ENCODE results near the gene PPP6R2.

The PPP6R2 gene

GRCh38 chr22:50487290-50488005 is 144.3 kb downstream of the PPP6R2 start:
- DNase-seq (ENCODE audit: low read depth) = no peak

DNA sequence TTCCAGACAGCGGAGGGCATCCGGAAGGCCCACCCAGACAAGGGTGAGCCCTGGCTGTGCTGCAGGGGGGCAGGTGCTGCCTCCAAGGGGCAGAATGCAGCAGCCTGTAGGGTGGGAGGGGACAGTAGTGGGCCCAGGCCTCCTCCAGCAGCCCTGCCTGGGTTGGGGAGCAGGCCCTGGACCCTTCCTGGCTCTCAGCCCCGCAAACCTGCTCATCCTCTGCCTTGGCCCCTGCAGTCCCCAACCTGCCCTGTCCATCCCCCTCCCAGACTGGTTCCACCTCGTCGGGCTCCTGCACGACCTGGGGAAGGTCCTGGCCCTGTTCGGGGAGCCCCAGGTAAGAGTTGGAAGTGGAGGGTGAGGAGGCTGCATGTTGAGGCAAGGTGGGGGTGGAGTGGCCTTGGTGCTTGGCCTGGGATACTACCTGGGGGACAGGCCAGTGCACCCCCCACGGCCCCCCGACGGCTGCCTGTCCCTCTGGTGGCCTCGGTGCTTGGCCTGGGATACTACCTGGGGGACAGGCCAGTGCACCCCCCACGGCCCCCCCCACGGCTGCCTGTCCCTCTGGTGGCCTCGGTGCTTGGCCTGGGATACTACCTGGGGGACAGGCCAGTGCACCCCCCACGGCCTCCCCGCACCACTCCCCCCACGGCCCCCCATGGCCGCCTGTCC is 145.0 kb downstream of the PPP6R2 start:
- DNase-seq (ENCODE audit: low read depth) = no peak

DNA sequence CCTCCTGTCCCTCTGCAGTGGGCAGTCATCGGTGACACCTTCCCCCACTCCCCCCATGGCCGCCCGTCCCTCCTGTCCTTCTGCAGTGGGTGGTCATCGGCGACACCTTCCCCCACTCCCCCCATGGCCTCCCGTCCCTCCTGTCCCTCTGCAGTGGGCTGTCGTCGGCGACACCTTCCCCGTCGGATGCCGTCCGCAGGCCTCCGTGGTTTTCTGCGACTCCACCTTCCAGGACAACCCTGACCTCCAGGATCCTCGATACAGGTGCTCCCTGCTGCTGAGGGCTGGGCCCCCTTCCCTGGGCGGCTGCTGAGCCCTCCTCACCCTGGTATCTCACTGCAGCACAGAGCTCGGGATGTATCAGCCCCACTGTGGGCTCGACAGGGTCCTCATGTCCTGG is 145.8 kb downstream of the PPP6R2 start:
- DNase-seq (ENCODE audit: low read depth) = no peak

DNA sequence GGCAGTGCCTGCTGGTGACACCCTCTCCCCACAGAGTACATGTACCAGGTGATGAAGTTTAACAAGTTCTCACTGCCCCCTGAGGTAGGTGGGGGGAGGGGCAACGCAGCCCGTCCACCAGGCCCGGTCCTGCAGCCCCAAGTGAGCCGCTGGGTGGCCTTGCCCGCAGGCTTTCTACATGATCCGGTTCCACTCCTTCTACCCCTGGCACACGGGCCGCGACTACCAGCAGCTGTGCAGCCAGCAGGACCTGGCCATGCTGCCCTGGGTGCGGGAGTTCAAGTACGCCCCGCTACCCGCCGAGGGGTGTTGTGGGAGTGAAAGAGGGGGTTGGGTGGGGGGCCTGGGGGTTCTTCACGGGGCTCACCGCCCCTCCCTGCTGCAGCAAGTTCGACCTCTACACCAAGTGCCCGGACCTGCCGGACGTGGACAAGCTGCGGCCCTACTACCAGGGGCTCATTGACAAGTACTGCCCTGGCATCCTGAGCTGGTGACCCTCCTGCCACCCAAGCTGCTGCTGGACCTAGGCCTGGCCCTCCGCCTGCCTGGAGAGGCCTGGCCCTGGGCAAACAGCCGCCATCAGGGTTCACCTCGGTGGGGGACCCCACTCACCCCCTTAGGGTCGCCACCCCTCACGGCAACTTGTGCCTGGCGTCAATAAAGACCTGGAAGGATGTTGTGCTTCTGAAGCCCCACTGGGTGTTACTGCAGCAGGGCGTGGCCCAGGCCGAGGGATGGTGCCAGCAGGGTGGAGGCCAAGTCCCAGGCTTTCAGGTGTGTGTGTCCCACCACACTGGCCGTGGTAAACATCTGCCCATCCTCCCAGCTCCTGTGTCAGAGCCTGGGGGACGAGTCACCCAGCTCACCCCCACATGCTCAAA is 146.5 kb downstream of the PPP6R2 start:
- no peak for DNase-seq (ENCODE audit: low read depth)

- DNase-seq (ENCODE audit: low read depth) = no peak
Measured at GRCh38 chr22:50490531-50491308, 147.6 kb downstream of the PPP6R2 start.
